Measurements from ENCODE around the gene TBC1D1.

DNA sequence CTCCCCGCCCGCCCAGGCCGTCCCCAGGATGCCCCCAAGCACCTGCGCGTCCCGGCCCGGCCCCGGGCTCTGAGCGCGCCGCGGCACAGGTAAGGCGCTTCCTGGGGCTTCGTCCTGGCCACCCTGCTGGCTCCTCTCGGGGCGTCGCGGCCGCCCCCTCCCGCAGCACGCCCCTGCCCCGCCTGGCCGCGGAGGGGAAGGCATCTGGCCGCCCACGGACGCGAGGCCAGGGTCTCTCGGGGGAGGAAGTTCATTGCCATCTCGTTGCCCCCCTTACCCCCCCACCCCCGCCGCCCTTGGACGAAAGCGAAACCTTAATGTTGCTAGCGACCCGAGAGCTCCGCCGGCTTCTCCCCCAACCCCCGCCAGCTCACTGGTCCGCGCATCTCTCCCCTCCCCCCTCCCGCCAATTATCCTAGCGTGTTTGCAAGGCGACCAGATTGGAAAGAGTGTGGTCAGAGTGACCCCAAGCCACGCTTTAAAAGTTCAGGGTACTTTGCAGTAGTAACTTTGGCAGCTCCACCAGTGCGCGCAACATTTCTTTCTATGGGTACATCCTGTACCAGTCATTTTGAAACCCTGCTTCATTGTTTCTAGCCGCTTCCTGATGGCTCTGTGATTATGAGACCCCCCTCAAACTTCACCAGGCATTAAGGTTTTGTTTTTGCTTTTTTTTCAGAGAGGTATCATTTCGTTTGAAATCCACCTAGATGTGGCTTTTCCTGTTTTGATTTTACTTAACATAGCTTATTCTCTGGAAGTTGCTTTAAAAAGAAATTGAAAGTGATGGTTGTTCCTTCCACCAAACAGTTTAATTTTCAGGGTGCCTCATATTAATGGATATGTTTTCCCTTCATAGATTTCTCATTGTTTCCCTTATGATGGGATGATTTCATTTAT lies 626 bp downstream of the TBC1D1 start:
- TF ChIP-seq ZBTB20 (tag by site-specific recombination; IDR thresholded peaks at IDR 0.05) = no peak
- TF ChIP-seq, protein P1, sequence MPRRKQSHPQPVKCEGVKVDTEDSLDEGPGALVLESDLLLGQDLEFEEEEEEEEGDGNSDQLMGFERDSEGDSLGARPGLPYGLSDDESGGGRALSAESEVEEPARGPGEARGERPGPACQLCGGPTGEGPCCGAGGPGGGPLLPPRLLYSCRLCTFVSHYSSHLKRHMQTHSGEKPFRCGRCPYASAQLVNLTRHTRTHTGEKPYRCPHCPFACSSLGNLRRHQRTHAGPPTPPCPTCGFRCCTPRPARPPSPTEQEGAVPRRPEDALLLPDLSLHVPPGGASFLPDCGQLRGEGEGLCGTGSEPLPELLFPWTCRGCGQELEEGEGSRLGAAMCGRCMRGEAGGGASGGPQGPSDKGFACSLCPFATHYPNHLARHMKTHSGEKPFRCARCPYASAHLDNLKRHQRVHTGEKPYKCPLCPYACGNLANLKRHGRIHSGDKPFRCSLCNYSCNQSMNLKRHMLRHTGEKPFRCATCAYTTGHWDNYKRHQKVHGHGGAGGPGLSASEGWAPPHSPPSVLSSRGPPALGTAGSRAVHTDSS (tag by site-specific recombination; IDR thresholded peaks at IDR 0.05) = no peak
- TF ChIP-seq, protein P2, sequence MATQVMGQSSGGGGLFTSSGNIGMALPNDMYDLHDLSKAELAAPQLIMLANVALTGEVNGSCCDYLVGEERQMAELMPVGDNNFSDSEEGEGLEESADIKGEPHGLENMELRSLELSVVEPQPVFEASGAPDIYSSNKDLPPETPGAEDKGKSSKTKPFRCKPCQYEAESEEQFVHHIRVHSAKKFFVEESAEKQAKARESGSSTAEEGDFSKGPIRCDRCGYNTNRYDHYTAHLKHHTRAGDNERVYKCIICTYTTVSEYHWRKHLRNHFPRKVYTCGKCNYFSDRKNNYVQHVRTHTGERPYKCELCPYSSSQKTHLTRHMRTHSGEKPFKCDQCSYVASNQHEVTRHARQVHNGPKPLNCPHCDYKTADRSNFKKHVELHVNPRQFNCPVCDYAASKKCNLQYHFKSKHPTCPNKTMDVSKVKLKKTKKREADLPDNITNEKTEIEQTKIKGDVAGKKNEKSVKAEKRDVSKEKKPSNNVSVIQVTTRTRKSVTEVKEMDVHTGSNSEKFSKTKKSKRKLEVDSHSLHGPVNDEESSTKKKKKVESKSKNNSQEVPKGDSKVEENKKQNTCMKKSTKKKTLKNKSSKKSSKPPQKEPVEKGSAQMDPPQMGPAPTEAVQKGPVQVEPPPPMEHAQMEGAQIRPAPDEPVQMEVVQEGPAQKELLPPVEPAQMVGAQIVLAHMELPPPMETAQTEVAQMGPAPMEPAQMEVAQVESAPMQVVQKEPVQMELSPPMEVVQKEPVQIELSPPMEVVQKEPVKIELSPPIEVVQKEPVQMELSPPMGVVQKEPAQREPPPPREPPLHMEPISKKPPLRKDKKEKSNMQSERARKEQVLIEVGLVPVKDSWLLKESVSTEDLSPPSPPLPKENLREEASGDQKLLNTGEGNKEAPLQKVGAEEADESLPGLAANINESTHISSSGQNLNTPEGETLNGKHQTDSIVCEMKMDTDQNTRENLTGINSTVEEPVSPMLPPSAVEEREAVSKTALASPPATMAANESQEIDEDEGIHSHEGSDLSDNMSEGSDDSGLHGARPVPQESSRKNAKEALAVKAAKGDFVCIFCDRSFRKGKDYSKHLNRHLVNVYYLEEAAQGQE (tag by site-specific recombination; IDR thresholded peaks at IDR 0.05) = no peak
- TF ChIP-seq, protein P3, sequence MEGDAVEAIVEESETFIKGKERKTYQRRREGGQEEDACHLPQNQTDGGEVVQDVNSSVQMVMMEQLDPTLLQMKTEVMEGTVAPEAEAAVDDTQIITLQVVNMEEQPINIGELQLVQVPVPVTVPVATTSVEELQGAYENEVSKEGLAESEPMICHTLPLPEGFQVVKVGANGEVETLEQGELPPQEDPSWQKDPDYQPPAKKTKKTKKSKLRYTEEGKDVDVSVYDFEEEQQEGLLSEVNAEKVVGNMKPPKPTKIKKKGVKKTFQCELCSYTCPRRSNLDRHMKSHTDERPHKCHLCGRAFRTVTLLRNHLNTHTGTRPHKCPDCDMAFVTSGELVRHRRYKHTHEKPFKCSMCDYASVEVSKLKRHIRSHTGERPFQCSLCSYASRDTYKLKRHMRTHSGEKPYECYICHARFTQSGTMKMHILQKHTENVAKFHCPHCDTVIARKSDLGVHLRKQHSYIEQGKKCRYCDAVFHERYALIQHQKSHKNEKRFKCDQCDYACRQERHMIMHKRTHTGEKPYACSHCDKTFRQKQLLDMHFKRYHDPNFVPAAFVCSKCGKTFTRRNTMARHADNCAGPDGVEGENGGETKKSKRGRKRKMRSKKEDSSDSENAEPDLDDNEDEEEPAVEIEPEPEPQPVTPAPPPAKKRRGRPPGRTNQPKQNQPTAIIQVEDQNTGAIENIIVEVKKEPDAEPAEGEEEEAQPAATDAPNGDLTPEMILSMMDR (tag by site-specific recombination; IDR thresholded peaks at IDR 0.05) = no peak
- TF ChIP-seq ZBTB8A (tag by site-specific recombination; IDR thresholded peaks at IDR 0.05) = no peak
- TF ChIP-seq EGR2 (tag by site-specific recombination; IDR thresholded peaks at IDR 0.05; ENCODE audit: low read depth) = no peak
